Activated CD8-positive, alpha-beta memory T cell treated with anti-CD3 and anti-CD28 coated beads for 4 hours (primary cell): ENCODE data around the gene PHOX2B.

Experiments used
- DNase-seq, 2 donors: peaks; one replicate each; pipeline ENCODE4 v3.0.0-alpha.2; 2020; ENCODE audit warnings: low read depth in 2 of 2

Gene PHOX2B

GRCh38 chr4:41748571-41749475, at the start of gene PHOX2B:
TSS of gene PHOX2B (minus strand) at chr4:41748725. CDS start at chr4:41748610, 115 bp downstream.
- no peak for DNase-seq

GRCh38 chr4:41797260-41797659, 48.7 kb upstream of the PHOX2B start:
- no peak for DNase-seq

GRCh38 chr4:41796545-41797210, 48.2 kb upstream of the PHOX2B start:
- no peak for DNase-seq

GRCh38 chr4:41795796-41796385, 47.4 kb upstream of the PHOX2B start:
- no peak for DNase-seq

- DNase-seq, result no peak
Measured at GRCh38 chr4:41792166-41792565, 43.6 kb upstream of the PHOX2B start.

- DNase-seq, result no peak
Measured at GRCh38 chr4:41791557-41791956, 43.0 kb upstream of the PHOX2B start.

GRCh38 chr4:41787931-41788330, 39.4 kb upstream of the PHOX2B start:
- no peak for DNase-seq

- DNase-seq, result no peak
Measured at GRCh38 chr4:41785665-41786064, 37.1 kb upstream of the PHOX2B start.

- no peak for DNase-seq
Measured at GRCh38 chr4:41784191-41784979, 35.9 kb upstream of the PHOX2B start.

- no peak for DNase-seq
Measured at GRCh38 chr4:41776466-41776865, 27.9 kb upstream of the PHOX2B start.

GRCh38 chr4:41763729-41764128, 15.2 kb upstream of the PHOX2B start:
- DNase-seq, result no peak

- DNase-seq, result no peak
Measured at GRCh38 chr4:41758884-41759283, 10.4 kb upstream of the PHOX2B start.

- no peak for DNase-seq
Measured at GRCh38 chr4:41757521-41758156, 9.1 kb upstream of the PHOX2B start.

GRCh38 chr4:41753942-41754341, 5.4 kb upstream of the PHOX2B start:
- no peak for DNase-seq

- DNase-seq, result no peak
Measured at GRCh38 chr4:41752081-41752836, 3.7 kb upstream of the PHOX2B start.

- no peak for DNase-seq
Measured at GRCh38 chr4:41751449-41752061, 3.0 kb upstream of the PHOX2B start.

- no peak for DNase-seq
Measured at GRCh38 chr4:41750626-41751448, 2.3 kb upstream of the PHOX2B start.

- DNase-seq, result no peak
Measured at GRCh38 chr4:41750121-41750625, 1.6 kb upstream of the PHOX2B start.

GRCh38 chr4:41749631-41750039, 1.1 kb upstream of the PHOX2B start:
- no peak for DNase-seq
